Measurements from ENCODE around the gene SLC39A13.

Gene SLC39A13

DNA sequence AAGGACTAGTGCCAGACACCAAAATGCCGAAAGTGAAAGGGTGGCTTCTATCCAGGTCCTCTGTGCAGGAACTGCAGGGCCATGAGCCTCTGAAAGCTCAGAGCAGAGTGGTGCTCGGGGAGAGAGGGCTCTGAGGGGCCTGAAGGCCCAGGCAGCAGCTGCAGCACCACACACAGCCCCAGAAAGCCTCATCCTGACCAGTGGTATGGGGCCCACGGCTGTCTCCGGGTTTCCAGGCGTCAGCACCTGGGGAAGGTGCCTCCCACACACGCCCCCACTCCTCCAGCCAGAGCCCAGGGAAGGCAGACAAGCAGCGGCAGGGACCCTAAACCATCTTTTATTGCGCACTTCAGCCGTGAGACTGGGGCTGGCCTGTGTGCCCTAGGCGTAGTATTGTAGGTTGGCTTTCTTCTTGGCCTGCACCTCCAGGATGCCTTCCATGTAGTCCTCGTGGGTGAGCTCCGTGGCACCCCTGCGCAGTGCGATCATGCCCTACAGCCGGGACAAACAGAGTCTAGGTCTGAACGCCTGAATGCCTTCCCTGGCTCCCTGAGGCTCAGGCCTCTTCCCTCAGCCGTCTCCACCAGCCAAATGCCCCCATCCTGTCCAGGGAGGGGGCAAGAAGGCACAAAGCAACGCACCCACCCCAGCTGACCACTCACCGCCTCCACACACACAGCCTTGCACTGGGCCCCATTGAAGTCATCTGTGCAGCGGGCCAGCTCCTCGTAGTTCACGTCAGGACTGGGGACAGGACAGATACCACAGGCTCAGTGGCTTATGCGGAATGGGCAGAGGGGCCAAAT lies 10.3 kb downstream of the SLC39A13 start:
- H3K27me3 ChIP-seq, result no peaks in the 10 kb centered on the region
- peaks cover 7 to 80% (median 55%) of the 10 kb centered on the region in 11 experiments; a peak in 21 of 22 replicates for H4K20me1 ChIP-seq
- no peak overlapping the region for H3K4me3 ChIP-seq
- H3K36me3 ChIP-seq, result peaks cover 89 to 100% (median 96%) of the 10 kb centered on the region in 11 experiments
- peak overlapping the region in 2 of 11 experiments; percentile 4 to 20; a peak in 1 of 22 replicates for H3K9ac ChIP-seq
- no peak for TF ChIP-seq Cebpa-rat (IDR thresholded peaks at IDR 0.05)
- H3K4me1 ChIP-seq, result peaks cover 18 to 36% (median 25%) of the 10 kb centered on the region in 10 experiments
- peak overlapping the region in 1 of 11 experiments; percentile 1; a peak in 1 of 22 replicates for H3K4me2 ChIP-seq
- no peaks in the 10 kb centered on the region for H3K9me3 ChIP-seq (replicated peaks in 1 of 11)
- H3K27ac ChIP-seq, result 0 out of 22 replicates have a peak overlapping the region, but pooled peaks of 1 of the 11 experiments have one; percentile 18

GRCh38 chr11:47425611-47426010 lies 17.2 kb downstream of the SLC39A13 start:
- H3K4me3 ChIP-seq, result peak overlapping the region; percentile 85 to 99 (median 94)
- H3K27me3 ChIP-seq, result no peaks in the 10 kb centered on the region
- H3K4me2 ChIP-seq, result peak overlapping the region; percentile 90 to 99 (median 95)
- peaks cover 14 to 25% (median 16%) of the 10 kb centered on the region in 10 experiments for H3K4me1 ChIP-seq
- H4K20me1 ChIP-seq, result peaks cover 0 to 12% (median 0%) of the 10 kb centered on the region in 11 experiments; a peak in 9 of 22 replicates
- no peak for TF ChIP-seq Cebpa-rat (IDR thresholded peaks at IDR 0.05)
- H3K27ac ChIP-seq, result peak overlapping the region; percentile 92 to 100 (median 98)
- H3K9ac ChIP-seq, result peak overlapping the region; percentile 93 to 99 (median 97)
- no peaks in the 10 kb centered on the region for H3K9me3 ChIP-seq (replicated peaks in 1 of 11)
- H3K36me3 ChIP-seq, result peaks cover 42 to 48% (median 47%) of the 10 kb centered on the region in 11 experiments

DNA sequence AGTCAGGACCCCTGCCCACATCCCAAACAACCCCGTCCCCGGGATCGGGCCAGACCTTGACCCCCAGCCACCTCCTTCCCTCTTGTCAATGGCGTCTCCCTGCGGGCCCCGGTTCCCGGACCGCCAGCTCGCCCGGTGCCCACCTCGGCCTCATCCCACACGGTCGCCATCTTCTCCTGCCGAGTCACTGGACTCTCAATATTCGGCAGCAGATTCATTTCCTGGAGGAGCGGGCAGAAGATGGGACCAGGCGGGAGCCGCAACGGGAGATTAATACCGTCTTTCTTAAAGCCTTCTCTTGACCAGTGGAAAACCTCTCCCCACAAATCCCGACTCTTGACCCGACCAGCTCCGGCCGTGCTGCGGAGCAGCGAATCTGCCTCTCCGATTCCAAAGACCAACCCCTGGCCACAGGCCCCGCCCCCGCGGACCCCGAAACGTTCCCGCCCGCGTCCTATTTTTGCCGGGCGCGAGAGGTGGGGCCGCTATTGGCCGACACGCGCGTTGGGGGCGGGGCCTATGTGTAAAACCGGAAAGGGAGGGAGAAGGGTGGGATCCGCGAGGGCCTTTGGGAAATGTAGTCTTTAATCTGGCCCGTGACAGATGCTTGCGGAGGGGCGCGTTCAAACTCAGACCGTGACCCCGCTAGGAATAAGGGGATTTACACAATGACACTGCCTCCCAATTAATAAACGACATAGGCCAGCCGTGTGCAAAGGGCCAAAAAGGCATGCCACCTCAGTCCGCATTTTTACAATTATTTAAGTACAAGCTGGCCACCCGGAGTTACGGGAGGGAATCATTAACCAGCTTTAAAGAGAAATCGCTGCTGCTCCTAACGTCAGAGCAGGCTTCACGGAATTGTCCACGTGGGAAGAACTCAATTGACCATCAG lies 17.9 kb downstream of the SLC39A13 start, which contains the start of gene PSMC3:
PSMC3 (minus strand) TSS at position 378 of the 895 bp plus-strand sequence; CDS start at position 218, 160 bp downstream.
- TF ChIP-seq Cebpa-rat (IDR thresholded peaks at IDR 0.05), result no peak

DNA sequence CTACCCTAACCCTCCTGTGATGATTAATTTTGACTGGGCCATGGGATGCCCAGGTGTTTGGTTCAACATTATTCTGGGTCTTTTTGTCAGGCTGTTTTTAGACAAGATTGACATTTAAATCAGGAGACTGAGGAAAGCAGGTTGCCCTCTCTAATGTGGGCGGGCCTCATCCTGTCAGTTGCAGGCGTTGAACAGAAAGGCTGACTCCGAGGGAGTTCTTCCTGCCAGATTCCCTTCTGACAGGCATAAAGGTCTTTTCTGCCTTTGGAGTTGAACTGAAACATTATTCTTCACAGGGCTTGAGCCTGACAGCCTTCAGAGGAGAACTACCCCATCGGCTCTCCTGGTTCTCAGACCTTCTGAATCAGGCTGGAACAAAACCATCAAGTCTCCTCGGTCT lies 22.1 kb downstream of the SLC39A13 start:
- H3K9me3 ChIP-seq (replicated peaks in 1 of 11), result no peaks in the 10 kb centered on the region
- H4K20me1 ChIP-seq, result no peaks in the 10 kb centered on the region
- no peak overlapping the region for H3K4me2 ChIP-seq
- H3K36me3 ChIP-seq, result no peaks in the 10 kb centered on the region
- H3K4me1 ChIP-seq, result peaks cover 0 to 7% (median 0%) of the 10 kb centered on the region in 10 experiments; a peak in 4 of 20 replicates
- no peak overlapping the region for H3K4me3 ChIP-seq
- TF ChIP-seq Cebpa-rat (IDR thresholded peaks at IDR 0.05), result no peak
- no peak overlapping the region for H3K27ac ChIP-seq
- H3K27me3 ChIP-seq, result no peaks in the 10 kb centered on the region
- no peak overlapping the region for H3K9ac ChIP-seq

More for the DNA sequence above, 17.9 kb downstream of the SLC39A13 start, which contains the start of gene PSMC3:
- H3K4me2 ChIP-seq, result peak within 1 kb of the TSS; percentile 90 to 99 (median 95)
- H3K4me1 ChIP-seq, result peaks cover 14 to 25% (median 16%) of the 10 kb centered on the region in 10 experiments
- H3K27me3 ChIP-seq, result no peaks in the 10 kb centered on the region
- no peaks in the 10 kb centered on the region for H3K9me3 ChIP-seq (replicated peaks in 1 of 11)
- H3K4me3 ChIP-seq, result peak within 1 kb of the TSS; percentile 85 to 99 (median 94)
- peak within 1 kb of the TSS; percentile 92 to 100 (median 98) for H3K27ac ChIP-seq
- peaks cover 0 to 10% (median 0%) of the 10 kb centered on the region in 11 experiments; a peak in 3 of 22 replicates for H4K20me1 ChIP-seq
- H3K36me3 ChIP-seq, result peaks cover 36 to 41% (median 40%) of the 10 kb centered on the region in 11 experiments
- peak within 1 kb of the TSS; percentile 93 to 99 (median 97) for H3K9ac ChIP-seq

DNA sequence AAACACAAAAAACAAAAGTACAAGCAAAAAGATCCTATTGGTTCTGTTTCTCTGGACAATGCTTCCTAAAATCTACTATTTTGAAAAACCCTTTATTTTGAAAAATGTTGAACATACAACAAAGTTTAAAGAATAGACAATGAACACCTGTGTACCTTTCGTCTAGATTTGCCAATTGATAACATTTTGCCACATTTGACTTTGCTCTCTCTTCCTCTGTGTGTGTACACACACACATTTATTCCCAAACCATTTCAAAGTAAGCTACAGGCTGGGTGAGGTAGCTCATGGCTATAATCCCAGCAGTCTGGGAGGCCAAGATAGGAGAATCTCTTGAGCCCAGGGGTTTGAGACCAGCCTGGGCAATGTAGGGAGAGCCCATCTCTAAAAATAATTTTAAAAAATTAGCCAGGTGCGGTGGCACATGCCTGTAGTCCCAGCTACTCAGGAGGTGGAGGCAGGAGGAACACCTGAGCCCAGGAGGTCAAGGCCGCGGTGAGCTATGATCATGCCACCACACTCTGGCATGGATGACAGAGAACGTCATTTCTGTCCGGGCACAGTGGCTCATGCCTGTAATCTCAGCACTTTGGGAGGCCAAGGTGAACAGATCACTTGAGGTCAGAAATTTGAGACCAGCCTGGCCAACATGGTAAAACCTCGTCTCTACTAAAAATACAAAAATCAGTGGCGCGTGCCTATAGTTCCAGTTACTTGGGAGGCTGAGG lies 23.1 kb downstream of the SLC39A13 start:
- Histone ChIP-seq H3K27ac (no peak overlapping the region), H3K27me3 (no peaks in the 10 kb centered on the region), H3K4me1 (peaks cover 0 to 6% (median 0%) of the 10 kb centered on the region in 10 experiments; a peak in 2 of 20 replicates), H3K9me3 (replicated peaks in 1 of 11) (no peaks in the 10 kb centered on the region), H3K36me3 (no peaks in the 10 kb centered on the region), H3K4me3 (no peak overlapping the region), H3K4me2 (no peak overlapping the region), H3K9ac (no peak overlapping the region), H4K20me1 (no peaks in the 10 kb centered on the region)
- TF ChIP-seq Cebpa-rat (IDR thresholded peaks at IDR 0.05), result no peak

DNA sequence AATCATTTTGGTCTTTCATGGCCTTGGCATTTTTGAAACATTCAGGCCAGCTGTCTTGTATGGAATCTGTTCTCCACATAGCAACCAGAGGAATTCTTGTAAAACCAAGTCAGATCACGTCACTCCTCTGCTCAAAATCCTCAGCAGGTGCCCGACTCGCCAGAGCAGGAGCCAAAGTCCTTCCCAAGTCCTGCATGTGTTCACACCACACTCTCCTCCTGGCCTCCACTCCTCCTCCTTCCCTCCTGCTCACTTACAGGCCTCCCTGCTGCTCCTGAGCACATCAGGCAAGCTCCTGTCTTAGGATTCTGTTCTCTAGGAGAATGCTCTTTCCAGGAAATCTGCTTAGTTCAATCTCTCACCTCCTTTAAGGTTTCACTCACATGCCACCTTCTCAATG lies 24.8 kb downstream of the SLC39A13 start:
- no peaks in the 10 kb centered on the region for H3K27me3 ChIP-seq
- H3K9ac ChIP-seq, result no peak overlapping the region
- H4K20me1 ChIP-seq, result no peaks in the 10 kb centered on the region
- H3K27ac ChIP-seq, result no peak overlapping the region
- no peaks in the 10 kb centered on the region for H3K36me3 ChIP-seq
- H3K4me3 ChIP-seq, result no peak overlapping the region
- peaks cover 5 to 10% (median 9%) of the 10 kb centered on the region in 10 experiments; a peak in 16 of 20 replicates for H3K4me1 ChIP-seq
- TF ChIP-seq Cebpa-rat (IDR thresholded peaks at IDR 0.05), result no peak
- no peaks in the 10 kb centered on the region for H3K9me3 ChIP-seq (replicated peaks in 1 of 11)
- no peak overlapping the region for H3K4me2 ChIP-seq

- Histone ChIP-seq H3K36me3 (no peaks in the 10 kb centered on the region), H3K4me3 (no peak overlapping the region), H3K4me1 (peaks cover 5 to 13% (median 11%) of the 10 kb centered on the region in 10 experiments; a peak in 16 of 20 replicates), H4K20me1 (no peaks in the 10 kb centered on the region), H3K27me3 (no peaks in the 10 kb centered on the region), H3K4me2 (no peak overlapping the region), H3K27ac (peak overlapping the region in 1 of 11 experiments; percentile 9; a peak in 1 of 22 replicates), H3K9ac (no peak overlapping the region), H3K9me3 (replicated peaks in 1 of 11) (no peaks in the 10 kb centered on the region)
- no peak for TF ChIP-seq Cebpa-rat (IDR thresholded peaks at IDR 0.05)
These were observed 25.8 kb downstream of the SLC39A13 start for GRCh38 chr11:47434011-47434786.

- H3K36me3 ChIP-seq, result no peaks in the 10 kb centered on the region
- H3K27ac ChIP-seq, result no peak overlapping the region
- no peaks in the 10 kb centered on the region for H3K9me3 ChIP-seq (replicated peaks in 1 of 11)
- no peak for TF ChIP-seq Cebpa-rat (IDR thresholded peaks at IDR 0.05)
- H3K27me3 ChIP-seq, result no peaks in the 10 kb centered on the region
- no peak overlapping the region for H3K4me3 ChIP-seq
- no peak overlapping the region for H3K9ac ChIP-seq
- H3K4me1 ChIP-seq, result peaks cover 5 to 13% (median 11%) of the 10 kb centered on the region in 10 experiments; a peak in 16 of 20 replicates
- no peaks in the 10 kb centered on the region for H4K20me1 ChIP-seq
- H3K4me2 ChIP-seq, result no peak overlapping the region
These were observed 27.3 kb downstream of the SLC39A13 start for GRCh38 chr11:47435687-47436086.

Data from BLaER1 treated with 17β-estradiol and CSF1 and Interleukin-3, amounts not matched to agents 10 nM and 100 nM (cell line).